GM10266 (cell line): Measurements from ENCODE around the gene RGP1.

Experiments
- DNase-seq: peaks from one replicate; pipeline ENCODE4 v3.0.0; 2012; ENCODE audit errors: extremely low spot score
- TF ChIP-seq, protein P1 (sequence below): IDR thresholded peaks from 2 replicates; pipeline ENCODE4 v1.5.1; 2012; ENCODE audit warnings: mild to moderate bottlenecking, low read depth; ENCODE audit not compliant: control insufficient read depth, insufficient read depth; ENCODE audit errors: missing control alignments

The RGP1 gene

DNA sequence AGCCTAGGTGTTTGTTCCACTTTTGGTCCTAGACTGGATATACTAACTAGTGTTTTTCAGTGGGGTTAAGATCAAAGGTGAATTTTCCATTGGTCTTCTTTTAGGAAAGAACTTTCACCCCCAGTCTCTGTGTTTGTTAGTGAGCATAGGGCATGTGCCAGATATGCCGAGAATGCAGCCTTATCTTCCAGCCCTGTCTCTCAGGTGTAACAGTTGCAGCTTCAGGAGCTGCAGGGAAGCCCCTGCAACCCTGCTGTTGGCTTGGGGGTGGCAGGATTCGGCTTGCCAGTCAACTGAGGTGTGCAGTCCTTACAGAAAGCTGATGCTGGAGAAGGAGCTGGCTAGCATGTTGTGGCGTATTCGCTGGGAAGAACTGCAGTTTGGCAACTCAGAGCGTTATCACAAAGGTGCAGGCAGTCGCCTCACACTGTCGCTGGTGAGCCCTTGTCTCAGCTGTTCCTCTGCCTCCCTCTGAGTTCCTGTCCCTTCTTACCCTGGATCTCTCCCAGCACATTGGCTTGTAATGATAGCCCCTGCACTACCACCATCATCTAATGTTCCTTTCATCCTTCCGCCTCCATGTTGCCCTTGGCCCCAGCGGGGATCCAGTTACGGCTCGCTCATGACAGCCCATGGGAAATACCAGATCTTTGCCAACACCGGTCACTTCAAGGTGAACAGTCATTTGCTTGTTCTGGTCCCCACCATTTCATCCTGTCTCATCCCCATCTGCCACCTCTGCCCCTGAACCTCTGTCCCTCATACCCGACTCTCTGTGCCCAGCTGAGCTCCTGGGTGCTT is 52.4 kb downstream of the RGP1 start:
- DNase-seq, result no peak
- TF ChIP-seq, protein P1, sequence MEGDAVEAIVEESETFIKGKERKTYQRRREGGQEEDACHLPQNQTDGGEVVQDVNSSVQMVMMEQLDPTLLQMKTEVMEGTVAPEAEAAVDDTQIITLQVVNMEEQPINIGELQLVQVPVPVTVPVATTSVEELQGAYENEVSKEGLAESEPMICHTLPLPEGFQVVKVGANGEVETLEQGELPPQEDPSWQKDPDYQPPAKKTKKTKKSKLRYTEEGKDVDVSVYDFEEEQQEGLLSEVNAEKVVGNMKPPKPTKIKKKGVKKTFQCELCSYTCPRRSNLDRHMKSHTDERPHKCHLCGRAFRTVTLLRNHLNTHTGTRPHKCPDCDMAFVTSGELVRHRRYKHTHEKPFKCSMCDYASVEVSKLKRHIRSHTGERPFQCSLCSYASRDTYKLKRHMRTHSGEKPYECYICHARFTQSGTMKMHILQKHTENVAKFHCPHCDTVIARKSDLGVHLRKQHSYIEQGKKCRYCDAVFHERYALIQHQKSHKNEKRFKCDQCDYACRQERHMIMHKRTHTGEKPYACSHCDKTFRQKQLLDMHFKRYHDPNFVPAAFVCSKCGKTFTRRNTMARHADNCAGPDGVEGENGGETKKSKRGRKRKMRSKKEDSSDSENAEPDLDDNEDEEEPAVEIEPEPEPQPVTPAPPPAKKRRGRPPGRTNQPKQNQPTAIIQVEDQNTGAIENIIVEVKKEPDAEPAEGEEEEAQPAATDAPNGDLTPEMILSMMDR, result no peak

DNA sequence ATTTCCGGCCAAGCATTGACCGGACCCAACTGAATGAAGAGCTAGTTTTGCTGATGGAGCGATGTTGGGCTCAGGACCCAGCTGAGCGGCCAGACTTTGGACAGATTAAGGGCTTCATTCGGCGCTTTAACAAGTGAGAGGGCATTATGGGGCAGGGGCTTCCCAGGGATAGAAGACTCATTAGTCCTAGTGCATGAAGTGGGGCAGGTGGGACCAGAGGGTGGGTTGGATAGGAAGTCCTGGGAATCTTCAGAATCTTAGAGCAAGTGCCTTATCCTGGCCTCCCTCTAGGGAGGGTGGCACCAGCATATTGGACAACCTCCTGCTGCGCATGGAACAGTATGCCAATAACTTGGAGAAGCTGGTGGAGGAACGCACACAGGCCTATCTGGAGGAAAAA is 57.0 kb downstream of the RGP1 start:
- no peak for DNase-seq
- TF ChIP-seq, protein P1, result no peak
